IPS DF 4.7 (cell line): ENCODE data around the gene CYP17A1.
"Not testable (repeated sequence)": the region's sequence is repeated elsewhere in the genome, so short reads cannot be mapped to it uniquely, and the experiment has no call there.

Experiments
- DNase-seq: peaks from one replicate; pipeline ENCODE4 v3.0.0-alpha.2; 2013; ENCODE audit warnings: low spot score; ENCODE audit errors: extremely low read depth

CYP17A1 gene

GRCh38 chr10:102835007-102835482 lies 2.2 kb downstream of the CYP17A1 start:
- peak; percentile 84 for DNase-seq

GRCh38 chr10:102834143-102834542 lies 3.1 kb downstream of the CYP17A1 start:
- no peak for DNase-seq

GRCh38 chr10:102832987-102833386 lies 4.2 kb downstream of the CYP17A1 start:
- DNase-seq, result no peak

- DNase-seq, result no peak
Observed at GRCh38 chr10:102832248-102832647, 5.0 kb downstream of the CYP17A1 start.

GRCh38 chr10:102831322-102832071 lies 5.7 kb downstream of the CYP17A1 start:
- DNase-seq, result no peak

- no peak for DNase-seq
Observed at GRCh38 chr10:102827597-102827975, 9.6 kb downstream of the CYP17A1 start.

- no peak for DNase-seq
Observed at GRCh38 chr10:102826148-102826796, 10.9 kb downstream of the CYP17A1 start.

GRCh38 chr10:102824664-102825063 lies 12.5 kb downstream of the CYP17A1 start:
- no peak for DNase-seq

GRCh38 chr10:102822222-102822621 lies 15.0 kb downstream of the CYP17A1 start:
- DNase-seq, result no peak

GRCh38 chr10:102820008-102820407 lies 17.2 kb downstream of the CYP17A1 start:
- DNase-seq, result not testable (repeated sequence)

GRCh38 chr10:102819054-102819453 lies 18.2 kb downstream of the CYP17A1 start:
- DNase-seq, result no peak

GRCh38 chr10:102817175-102817574 lies 20.0 kb downstream of the CYP17A1 start:
- no peak for DNase-seq

- no peak for DNase-seq
Observed at GRCh38 chr10:102815790-102816549, 21.2 kb downstream of the CYP17A1 start.

GRCh38 chr10:102814873-102815661 lies 22.1 kb downstream of the CYP17A1 start:
- DNase-seq, result no peak

GRCh38 chr10:102814453-102814871 lies 22.8 kb downstream of the CYP17A1 start:
- DNase-seq, result no peak

GRCh38 chr10:102813734-102814452 lies 23.3 kb downstream of the CYP17A1 start:
- no peak for DNase-seq

GRCh38 chr10:102813017-102813541 lies 24.1 kb downstream of the CYP17A1 start:
- DNase-seq, result no peak

- no peak for DNase-seq
Observed at GRCh38 chr10:102812231-102812876, 24.9 kb downstream of the CYP17A1 start.

- DNase-seq, result no peak
Observed at GRCh38 chr10:102811346-102811745, 25.9 kb downstream of the CYP17A1 start.

GRCh38 chr10:102808380-102808779 lies 28.8 kb downstream of the CYP17A1 start:
- no peak for DNase-seq
